IPS-NIHi7 (cell line): ENCODE results near the gene AGBL1.

Experiments
- DNase-seq: peaks from one replicate; pipeline ENCODE4 v3.0.0; 2012; ENCODE audit warnings: mixed read lengths; ENCODE audit errors: extremely low spot score

The AGBL1 gene

DNA sequence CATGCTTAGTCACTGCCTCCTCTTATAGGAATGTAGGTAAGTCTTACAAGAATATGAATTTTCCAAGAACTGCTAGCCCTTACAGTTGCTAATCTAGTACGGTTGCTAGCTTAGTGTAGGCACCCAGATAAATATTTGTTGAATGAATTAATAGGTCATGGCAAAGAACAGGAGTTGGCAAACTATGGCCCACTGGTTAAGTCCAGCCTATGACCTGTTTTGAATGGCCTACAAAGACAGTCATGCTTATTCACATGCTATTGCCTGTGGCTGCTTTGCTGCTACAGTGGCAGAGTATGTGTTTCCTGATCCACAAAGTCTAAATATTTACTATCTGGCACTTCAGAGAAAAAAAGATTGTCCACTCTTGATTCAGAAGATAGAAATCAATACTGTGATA is 631.8 kb downstream of the AGBL1 start:
- no peak for DNase-seq

DNA sequence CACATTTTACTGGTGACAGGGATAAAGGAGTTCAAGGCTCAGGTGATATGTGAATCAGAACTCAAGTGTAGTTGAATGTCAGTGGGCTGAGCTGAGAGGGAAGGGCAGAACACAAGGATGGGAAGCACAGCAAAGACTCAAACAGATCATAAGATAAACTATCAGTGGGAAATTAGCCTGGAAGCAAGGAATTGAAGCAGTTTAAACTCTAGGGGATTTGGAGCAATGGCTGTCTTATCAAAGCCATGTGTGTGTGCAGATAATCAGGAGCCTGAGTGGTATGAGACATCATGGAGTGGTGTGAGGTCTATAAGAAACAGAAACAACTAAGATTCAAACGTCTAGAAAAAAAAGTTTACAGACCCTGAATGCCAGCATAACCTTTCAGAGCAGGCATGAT is 634.6 kb downstream of the AGBL1 start:
- DNase-seq = no peak

DNA sequence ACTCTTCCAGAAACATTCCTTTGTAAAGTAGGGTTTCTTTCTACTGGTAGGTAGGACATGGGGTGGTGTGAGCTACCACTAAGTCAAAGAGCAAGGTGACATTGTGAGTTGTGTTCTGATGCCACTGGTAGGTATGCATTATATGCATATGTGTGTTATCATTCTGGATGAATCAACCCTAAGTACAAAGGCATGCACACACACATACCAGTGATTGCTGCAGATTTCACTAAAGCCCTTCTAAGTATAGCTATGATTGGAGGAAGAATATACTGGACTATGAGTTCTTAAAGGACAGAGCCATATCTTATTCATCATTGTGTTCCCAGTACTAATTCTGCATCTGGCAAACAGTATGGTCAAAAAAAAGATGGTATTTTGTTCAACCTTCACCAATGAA is 646.0 kb downstream of the AGBL1 start:
- no peak for DNase-seq

DNA sequence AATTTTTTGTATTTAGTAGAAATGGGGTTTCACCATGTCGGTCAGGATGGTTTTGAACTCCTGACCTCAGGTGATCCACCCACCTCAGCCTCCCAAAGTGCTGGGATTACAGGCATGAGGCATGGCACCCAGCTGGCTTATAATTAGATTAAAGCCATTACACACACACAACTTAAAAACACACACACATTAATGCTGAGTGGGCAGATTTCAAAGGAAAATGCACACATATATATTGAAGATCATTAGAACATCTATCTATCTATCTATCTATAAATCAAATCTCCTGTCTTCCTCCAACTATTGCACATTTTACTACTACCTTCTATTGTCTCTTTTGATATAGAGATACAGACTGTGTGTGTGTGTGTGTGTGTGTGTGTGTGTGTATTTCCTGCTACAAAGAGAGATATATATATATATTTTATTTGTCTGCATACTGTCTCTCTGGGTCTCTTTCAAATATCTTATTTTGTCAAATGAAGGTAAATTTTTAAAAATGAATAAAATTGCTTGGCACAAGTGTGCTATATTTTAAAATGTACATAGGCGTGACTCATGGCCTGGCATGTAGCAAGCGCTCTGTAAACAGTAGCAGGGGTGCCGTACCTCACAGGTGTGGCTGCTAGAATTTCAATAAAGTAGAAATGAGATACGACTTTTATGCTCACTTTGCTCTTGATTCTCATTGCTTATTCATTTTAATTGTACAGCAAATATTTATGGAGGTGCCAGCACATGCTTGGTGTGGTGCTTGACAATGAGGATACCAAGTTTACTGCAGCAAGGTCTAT is 655.8 kb downstream of the AGBL1 start:
- no peak for DNase-seq

DNA sequence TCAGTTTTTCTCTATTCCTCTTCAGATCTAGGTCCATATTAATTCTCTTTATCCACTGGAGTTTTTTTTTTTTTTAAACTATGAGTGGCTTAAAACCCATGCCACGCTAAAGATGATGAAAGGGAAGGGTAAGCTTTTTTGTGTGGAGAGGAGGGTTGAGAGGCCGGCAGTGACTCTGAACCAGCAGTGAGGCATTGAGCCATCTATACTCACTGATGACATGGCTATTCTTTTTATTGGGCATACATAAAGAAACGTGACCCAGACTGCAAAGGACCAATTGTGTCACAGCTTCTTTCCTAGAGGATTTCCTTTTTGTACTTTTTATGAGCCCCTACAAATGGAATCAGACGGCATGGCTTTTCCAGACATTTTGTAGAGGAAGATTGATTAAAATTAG is 662.2 kb downstream of the AGBL1 start:
- no peak for DNase-seq

DNA sequence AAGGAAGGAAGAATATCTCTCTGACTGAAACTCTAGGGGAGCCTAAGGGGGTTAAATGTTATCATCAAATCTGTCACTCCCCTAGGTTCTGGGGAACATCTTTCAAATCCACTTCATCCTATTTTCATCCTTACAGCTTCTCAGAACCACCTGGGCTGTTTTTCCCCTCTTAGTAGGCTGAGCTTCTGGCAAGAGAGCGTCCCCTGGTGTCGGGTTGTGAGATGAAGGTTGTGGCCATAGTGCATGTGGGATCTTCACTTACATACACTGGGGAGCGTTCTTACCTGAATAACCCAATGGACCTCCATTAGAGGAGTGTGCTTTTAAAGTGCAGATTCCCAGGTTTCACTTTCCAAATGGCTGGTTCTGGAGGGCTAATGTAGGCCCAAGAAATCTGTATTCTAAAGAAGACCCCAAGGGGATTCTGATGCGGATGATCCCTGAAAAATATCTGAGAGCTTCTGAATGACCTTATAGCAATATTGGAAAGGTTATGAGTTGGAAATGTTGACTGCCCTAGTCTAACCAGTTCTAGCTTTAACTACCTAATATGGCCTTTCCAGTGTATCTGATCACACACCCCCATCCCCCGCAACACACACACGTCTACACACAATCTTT is 663.7 kb downstream of the AGBL1 start:
- DNase-seq = peak; percentile 76

DNA sequence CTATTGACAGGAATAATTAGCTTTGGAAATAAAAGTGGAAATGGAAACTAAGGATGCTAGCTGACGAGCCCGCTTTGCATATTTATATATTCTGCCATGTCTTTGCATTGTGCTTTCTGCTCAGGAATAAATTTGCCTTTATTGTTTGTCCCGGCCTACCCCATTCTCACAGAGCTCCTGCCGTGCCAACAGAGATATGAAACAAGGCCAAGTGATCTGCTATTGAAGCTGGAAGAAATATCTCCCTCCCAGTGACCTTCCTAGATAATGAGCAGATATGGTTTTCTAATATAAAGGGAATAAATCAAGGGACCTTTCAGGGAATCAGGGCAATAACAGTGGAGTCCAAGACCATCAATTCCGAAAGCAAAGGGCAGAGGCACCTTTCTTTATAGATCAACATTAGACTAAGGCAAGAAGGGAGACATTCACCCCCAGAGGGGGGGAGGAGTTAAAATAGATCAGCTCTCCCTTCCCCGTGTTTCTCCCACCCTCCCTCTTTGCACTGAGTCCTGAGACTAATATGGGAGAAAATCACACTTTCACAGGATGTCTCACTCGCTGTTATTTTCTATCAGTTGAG is 664.6 kb downstream of the AGBL1 start:
- DNase-seq = no peak

DNA sequence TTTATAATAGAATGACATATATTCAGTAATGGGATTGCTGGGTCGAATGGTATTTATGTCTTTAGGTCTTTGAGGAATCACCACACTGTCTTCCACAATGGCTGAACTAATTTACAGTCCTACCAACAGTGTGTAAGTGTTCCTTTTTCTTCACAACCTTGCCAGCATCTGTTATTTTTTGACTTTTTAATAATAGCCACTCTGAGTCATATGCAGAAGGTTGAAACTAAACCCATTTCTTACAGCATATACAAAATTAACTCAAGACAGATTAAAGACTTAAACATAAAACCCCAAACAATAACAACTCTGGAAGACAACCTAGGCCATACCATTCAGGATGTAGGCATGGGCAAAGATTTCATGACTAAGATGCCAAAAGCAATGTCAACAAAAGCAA is 671.4 kb downstream of the AGBL1 start:
- DNase-seq = no peak

DNA sequence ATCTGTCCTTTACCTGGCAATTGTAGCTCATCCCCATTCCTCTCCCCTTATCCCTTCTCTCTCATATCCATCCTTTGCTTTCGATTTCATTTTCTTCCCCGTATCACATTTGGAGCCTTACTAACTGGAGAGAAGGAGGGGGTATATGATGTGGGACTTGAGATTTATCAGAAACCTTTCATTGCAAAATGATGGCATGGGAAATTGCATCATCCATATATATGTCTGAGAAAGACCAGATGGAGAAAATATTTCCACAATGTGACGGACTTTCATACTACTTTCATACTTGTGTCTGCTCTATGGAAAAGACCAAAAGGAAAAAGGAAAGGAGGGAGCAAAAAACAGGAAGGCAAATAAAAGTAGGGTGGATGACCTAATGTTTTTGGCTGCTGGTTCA is 675.2 kb downstream of the AGBL1 start:
- DNase-seq = no peak

DNA sequence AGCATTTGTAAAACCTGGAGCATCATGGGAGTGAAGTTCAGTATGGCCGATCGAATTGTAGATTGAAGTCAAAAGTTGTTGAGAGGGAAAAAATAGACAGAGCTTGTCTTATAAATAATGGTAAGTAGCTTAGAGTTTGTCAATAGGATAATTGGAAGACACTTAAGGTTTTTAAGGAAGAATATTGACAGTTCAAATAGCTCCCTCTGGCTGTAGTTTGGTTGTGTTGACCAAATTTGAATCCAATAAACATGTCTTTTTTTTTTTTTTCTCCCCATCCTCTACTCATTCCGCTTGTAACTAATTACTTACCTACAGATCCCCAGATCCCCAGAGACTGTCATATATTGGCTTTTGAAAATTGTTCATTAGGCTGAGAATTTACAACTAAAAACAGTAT is 677.0 kb downstream of the AGBL1 start:
- DNase-seq = no peak

DNA sequence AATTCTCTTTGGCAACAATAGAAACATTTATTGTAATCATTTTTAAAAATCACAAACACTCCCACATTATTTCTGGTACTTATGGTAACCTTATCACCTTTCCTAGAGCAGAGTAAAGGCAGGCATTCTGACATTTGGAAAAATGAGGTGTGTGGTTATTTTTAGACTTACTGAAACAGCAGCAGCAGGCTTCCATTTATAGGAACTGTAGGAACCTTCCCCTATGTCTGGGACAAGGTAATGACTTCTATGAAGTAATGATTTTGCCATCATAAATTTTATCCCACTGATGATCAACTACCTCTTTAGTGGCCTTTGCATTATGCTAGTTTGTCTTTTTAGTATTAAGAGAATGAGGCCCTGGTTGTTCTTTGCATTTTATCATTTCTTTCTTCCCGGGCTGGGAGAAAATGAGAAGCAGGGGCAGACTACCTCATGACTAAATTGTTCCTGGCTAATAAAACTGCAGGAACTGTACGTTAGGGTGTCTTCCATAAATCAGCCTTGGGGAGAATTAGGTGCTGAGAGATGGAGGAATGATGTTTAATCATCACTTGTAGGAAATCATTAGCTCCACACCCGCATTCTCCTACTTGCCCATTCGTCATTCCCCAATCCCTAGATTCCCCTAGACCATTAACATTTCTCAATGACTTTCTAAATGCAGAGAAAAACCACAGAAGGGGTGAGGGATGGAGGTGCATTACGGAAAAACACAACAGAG is 680.3 kb downstream of the AGBL1 start:
- no peak for DNase-seq

DNA sequence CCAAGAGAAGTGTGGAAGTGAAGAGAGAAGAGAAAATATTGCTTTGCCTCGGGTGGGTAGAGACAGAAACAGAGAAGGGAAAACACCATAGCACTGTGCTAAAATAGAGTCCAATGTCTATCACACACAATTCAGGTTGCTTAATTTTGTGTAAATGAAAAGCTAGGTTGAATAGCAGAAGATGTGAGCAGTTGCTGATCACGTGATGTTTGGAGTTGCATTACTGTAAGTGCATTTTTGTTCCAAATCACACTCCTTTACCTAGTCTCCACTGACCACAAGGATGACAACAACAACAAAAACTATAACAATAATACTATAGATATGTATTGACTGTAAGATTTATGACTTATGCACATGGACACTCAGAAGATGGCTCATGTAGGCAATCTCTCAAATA is 683.2 kb downstream of the AGBL1 start:
- no peak for DNase-seq

DNA sequence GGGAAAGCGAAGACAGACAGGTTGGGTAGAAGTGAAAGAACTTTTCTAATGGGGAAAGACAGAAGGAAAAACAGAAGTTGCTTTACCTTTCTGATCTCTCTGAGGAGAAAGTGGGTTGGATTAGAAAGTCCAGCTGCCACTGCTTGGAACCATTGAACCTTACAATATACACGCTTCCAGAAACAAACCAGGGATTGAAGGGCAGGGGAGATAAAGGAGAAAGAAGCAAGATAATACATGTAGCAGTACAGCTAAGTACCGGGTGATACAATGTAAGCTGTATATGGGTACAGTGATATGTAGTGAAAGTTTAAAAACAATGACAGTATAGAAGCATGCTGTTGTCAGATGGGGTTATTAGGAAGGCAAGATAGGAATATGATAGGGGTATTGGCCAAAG is 684.4 kb downstream of the AGBL1 start:
- no peak for DNase-seq

DNA sequence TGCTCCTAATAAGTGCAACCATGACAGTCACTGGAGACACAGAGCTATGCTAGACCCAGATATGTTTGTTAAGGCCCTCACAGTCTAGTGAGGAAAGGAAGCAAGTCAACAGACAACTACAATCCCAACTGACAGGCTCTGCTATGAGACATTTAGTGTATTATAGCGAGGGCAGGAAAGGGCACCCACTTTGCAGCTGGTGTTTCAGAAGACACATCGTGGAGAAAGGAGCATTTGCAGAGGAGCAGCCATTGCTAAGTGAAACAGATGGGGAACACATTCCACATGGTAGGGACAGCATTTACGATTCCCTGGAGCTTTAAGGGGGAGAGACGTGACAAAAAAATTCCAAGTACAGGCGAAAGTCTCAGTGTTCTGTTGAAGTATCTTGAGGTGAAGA is 685.6 kb downstream of the AGBL1 start:
- DNase-seq = no peak

DNA sequence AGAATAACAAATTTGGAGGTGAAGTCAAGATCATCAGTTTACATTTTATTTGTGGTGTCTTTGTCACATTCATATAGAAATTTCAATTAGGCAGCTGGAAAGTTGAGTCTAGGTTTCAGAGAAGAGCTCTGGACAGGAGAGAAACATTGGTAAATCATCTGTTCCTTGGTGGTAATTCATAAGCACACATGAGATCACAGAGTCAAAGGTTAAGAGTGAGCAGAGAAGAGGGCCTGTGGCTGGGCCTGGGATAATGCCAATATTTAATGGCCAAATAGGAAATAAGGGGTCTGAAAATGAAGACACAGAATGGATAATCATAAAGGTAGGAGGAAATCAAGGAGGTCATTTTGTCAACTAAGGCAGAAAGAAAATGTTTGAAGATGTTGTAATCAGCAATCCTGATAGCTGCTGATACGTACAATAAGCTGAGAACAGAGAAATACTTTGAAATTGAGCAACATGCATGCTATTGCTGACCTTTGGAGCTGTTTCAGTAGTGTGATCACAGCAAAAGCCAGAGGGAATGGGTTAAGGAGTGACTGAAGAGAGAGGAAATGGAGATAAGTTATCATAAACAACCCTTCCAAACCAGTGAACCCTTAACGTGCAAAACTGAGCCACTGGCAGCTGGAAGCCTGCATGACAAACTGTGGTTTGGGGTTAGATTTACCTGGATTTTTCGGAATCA is 692.8 kb downstream of the AGBL1 start:
- no peak for DNase-seq

DNA sequence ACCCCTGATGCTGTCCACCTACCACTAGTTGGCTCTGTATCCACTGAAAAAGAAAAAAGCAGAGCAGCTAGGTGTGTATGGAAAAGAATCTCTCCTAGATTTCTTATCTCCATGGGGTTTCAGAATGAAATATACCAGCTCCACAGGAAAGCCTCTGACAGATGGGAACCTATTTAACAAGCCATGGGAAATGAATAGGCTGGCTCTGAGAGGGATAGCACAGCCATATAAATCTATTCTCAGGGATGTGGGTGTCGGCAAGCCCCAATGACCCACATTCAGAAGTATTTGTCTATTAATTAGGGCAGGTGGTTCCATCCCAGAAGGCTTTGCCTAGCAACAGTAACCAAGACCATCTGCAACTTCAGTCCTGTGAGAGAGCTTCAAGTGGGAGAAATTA is 694.1 kb downstream of the AGBL1 start:
- no peak for DNase-seq

DNA sequence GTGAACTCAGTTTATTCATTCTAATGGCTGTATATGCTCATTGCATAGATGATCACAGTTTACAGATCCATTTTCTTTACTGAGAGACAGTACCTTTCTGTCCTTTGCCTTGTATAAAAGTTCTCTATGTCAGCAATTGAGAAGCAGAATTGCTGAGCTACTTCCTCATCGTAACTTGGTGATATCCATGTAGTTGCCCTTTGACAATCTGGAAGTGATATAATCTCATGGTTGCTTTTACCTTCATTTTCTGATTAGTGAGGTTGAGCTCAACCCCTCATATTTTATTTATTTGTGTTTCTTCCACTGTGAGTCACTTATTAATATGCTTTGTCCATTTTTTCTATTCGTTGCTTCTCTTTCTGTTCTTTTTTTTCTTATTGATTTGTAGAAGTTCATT is 696.5 kb downstream of the AGBL1 start:
- DNase-seq = no peak

DNA sequence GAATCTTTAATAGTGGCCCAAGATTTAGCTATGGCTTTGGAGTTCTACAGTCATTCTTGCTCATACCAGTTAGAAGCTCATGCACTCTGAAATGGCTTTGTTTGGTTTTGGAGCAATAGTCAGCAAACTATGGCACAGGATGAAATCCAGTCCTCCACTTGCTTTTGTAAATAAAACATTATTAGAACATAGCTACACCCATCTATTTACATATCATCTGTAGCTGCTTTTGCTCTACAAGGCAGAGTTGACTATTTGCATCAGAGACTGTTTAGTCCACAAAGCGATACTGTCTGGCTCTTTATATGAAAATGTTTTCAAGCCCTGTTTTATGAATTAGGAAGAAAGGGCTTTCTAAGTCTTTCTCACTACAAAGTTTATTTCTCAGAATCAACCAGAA is 716.9 kb downstream of the AGBL1 start:
- DNase-seq = no peak

DNA sequence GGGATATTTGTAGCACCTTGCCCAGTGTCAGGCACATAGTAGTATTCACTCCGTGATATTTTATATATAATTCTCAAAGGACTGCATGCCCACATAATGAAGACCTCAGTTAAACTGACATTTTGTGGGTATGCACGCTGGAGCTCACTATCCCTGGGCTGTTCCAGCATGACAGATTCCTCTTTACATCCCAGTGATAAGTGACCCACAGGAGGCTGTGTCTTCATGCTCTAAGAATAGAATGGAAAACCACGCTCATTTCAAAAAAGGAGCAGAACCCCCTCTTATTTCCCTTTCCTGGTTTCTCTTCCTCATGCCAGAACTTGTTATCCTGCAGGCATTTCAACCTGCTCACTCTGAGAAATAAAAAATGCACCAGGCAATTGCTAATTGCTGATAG is 717.5 kb downstream of the AGBL1 start:
- no peak for DNase-seq

DNA sequence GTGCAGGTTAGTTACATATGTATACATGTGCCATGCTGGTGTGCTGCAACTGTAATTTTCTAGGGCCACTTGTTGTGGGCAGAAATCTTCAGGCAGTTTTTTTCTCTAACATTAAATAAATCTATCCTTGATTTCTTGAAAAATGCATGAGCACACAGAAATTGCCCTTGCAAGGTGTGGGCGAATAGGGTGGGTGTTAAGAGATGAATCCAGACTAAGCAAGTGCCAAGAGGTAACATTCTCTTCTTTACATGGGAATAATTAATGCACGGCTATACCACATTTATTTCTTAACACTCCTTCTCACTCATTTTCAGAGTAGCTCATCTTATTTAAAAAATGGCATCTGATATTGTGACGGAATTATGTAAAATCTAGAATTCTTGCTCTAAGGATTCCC is 719.6 kb downstream of the AGBL1 start:
- no peak for DNase-seq

DNA sequence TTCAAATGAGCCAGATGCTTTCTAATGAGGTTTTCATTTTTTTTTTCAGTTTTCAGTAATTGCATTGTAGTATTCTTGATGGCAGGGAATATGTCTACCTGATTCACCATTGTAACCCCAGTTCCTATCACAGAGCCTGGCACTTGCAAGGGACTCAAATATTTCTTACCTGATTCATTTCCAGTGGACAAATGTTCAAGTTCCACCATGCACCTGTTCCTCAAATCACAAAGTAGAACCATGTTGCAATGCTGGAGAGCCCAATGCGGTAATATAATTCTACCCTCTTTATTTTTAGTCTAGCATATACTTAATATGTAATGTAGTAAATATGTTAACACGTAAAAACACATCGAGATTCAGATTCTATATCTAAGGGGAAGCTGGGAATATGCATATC is 722.6 kb downstream of the AGBL1 start:
- no peak for DNase-seq

DNA sequence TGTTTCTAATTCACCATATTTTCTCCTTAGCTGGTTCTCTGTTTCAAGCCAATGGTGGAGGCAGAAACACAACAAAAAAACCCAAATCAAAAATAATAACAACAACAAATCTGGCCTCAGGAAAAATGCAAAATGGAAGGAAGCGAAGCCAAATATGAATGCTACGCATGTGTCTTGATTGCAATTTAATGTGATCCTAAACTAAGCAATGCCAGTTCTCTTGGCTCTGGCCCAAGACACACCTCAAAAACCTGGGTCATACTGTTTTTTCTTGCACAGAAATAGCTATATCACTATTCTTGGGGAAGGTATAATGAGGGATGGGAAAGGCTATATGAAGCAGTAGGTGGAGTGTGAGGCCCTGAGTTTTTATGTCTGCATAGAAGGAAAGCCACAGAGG is 724.7 kb downstream of the AGBL1 start:
- no peak for DNase-seq
